ELF-1 (cell line): ENCODE results near the gene NOP16.
A peak's percentile ranks its signal among the peaks of the same experiment; 100 is the strongest.

Experiments
- DNase-seq: peaks from one replicate; pipeline ENCODE4 v3.0.0-alpha.2; 2016; ENCODE audit warnings: low read depth, low spot score

Gene NOP16

DNA sequence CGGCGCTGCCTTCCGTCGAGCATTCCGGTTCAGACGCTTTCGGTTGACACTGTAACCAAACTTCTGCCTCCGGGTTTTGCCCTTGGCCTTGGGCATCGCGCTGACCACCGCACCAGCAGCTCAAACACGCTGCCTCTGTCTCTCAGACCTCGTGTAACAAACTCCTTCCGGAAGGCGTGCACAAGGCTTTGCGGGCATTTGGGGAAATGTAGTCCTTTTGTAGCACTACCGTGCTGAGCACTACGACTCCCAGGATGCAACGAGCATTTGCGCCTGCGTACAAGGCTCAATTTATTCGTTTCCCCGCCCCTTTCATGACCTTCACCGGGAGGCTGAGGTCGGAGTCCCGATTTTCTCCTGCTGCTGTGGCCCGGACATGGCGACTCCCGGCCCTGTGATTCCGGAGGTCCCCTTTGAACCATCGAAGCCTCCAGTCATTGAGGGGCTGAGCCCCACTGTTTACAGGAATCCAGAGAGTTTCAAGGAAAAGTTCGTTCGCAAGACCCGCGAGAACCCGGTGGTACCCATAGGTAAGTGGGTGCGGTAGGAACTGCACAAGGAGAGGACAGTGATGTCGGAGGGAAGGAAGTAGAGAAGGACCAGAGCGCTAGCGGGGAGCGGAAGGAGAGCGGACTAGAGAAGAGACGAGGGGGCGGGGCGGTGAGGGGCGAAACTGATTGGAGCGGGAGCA is at the start of gene NOP16, which contains the start of gene HIGD2A:
Gene NOP16, minus strand, starts transcription at position 155 of the 691 bp plus-strand sequence. Its CDS starts 59 bp downstream, at position 96.
Gene HIGD2A, plus strand, starts transcription at position 308 of the 691 bp plus-strand sequence. Its CDS starts 69 bp downstream, at position 377.
- DNase-seq: peak; percentile 98

DNA sequence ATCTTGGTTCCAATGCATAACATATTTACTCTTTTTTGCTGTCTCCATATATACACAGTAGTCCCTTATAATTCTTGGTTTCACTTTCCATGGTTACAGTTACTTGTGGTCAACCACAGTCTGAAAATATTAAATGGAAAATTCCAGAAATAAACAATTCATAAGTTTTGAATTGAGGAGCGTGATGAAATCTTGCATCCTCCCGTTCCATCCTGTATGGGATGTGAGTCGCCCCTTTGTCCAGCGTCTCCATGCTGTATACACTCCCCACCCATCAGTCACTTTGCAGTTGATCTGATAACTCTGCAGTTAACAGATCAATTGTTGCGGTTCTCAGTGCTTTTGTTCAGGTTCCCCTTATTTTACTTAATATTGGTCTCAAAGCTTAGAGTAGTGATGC is 48.3 kb upstream of the NOP16 start:
- DNase-seq: no peak

DNA sequence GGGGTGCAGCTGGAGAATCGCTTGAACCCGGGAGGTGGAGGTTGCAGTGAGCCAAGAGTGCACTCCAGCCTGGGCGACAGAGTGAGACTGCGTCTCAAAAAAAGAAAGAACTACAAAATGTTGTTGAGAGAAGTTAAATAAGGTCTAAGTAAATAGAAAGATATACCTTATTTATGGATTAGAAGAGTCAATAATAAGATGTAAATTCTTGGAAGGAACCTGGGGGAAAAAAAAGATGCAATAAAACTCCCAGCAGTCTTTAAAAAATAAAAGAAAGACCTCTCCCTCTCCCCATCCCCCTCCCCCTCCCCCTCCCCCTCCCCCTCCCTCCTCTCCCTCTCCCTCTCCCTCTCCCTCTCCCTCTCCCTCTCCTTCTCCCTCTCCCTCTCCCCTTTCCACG is 44.3 kb upstream of the NOP16 start:
- no peak for DNase-seq

DNA sequence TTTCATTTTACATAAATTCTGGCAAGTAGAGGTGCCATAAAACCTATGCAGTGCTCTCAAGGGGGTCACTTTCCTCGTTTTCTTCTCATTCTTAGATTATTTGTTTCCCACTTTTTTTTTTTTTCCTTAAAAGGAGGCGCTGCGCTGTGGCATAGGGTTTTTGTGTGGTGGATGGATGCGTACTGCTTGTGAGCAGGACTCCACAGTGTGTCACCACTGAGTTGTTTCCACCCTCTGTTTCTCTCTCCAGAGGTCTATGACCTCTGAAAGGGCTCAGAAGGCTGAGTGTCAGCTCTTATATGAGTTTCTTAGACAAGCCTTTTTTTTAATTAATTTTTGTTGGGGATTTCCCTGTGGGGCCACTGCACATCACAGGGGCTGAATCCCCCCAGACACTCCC is 41.6 kb upstream of the NOP16 start:
- no peak for DNase-seq

DNA sequence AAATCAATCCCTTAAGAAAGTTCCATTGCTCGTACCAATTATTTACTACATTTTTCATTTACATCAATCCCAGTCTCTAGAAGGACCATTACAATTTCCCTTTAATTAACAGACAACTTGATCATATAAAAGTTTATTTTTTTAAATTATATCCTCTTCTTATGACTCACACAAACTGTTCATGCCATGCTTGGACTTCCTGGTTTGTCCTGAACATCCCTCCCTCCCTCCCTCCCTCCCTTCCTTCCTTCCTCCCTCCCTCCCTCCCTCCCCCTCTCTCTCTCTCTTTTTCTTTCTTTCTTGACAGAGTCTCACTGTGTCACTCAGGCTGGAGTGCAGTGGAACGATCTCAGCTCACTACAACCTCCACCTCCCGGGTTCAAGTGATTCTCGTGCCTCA is 39.6 kb upstream of the NOP16 start:
- no peak for DNase-seq

- no peak for DNase-seq
These were observed 38.5 kb upstream of the NOP16 start for GRCh38 chr5:176426876-176427275.

DNA sequence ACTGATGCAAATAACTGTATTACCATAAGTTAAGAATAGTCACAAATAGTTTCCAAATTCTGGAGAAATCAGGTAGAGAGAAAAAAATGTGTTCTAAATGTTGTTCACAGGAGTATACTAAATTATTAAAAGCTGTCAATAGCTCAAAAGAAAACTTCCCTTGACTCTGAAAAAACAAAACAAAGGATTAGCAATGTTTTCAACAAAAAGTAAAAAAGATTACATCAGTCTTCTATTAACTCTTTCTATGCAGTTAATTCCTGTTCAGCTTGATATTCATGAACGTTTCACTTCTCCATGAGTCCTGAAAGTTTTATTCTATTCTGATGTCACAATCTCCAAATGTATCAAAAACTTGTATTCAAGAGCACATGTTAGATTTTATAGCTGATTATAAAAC is 37.4 kb upstream of the NOP16 start:
- DNase-seq: no peak

- DNase-seq: no peak
These were observed 36.7 kb upstream of the NOP16 start for GRCh38 chr5:176425138-176425537.

GRCh38 chr5:176424181-176424580 is 35.8 kb upstream of the NOP16 start:
- DNase-seq: no peak

DNA sequence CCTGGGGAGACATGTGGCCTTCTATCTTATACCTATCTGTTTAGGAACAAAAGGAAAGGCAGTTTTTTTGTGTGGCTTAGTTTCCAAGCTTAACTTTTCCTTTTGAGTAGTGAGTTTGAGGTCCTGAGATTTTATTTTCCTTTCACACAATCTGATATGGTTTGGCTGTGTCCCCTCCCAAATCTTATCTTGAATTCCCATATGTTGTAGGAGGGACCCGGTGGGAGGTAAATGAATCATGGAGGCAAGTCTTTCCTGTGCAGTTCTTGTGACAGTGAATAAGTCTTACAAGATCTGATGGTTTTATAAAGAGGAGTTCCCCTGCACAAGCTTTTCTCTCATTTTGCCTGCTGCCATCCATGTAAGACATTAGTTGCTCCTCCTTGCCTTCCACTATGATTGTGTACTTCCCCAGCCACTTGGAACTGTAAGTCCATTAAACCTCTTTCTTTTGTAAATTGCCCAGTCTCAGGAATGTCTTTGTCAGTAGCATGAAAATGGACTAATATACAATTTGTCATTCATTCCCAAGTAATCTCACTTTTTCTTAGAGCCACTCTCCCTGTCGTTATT is 32.7 kb upstream of the NOP16 start:
- no peak for DNase-seq

DNA sequence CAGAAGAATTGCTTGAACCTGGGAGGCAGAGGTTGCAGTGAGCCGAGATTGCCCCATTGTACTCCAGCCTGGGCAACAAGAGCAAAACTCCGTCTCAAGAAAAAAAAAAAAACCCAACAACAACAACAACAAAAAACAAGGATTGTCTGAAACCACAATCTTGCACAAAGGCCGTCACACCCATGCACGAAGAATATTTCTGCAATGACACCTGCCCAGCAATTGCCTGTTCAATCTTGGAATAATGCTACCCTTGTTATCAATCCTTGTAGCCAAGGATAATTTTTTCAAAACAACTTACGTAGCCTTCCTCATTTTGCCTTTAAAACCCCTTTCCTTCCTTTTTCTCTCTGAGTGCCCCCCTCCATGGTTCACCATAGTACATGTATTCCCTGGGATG is 31.7 kb upstream of the NOP16 start:
- no peak for DNase-seq

DNA sequence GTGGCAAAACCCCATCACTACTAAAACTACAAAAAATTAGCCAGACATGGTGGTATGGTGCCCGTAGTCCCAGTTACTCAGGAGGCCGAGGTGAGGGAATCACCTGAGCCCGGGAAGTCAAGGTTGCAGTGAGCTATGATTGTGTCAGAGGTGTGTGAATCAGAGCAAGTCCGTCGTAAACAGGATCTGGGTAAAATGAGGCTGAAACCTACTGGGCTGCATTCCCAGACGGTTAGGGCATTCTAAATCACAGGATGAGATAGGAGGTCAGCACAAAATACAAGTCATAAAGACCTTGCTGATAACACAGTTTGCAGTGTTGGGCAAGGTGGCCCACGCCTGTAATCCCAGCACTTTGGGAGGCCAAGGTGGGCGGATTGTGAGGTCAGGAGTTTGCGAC is 29.9 kb upstream of the NOP16 start:
- peak; percentile 24 for DNase-seq

- no peak for DNase-seq
These were observed 28.6 kb upstream of the NOP16 start for GRCh38 chr5:176416965-176417364.

DNA sequence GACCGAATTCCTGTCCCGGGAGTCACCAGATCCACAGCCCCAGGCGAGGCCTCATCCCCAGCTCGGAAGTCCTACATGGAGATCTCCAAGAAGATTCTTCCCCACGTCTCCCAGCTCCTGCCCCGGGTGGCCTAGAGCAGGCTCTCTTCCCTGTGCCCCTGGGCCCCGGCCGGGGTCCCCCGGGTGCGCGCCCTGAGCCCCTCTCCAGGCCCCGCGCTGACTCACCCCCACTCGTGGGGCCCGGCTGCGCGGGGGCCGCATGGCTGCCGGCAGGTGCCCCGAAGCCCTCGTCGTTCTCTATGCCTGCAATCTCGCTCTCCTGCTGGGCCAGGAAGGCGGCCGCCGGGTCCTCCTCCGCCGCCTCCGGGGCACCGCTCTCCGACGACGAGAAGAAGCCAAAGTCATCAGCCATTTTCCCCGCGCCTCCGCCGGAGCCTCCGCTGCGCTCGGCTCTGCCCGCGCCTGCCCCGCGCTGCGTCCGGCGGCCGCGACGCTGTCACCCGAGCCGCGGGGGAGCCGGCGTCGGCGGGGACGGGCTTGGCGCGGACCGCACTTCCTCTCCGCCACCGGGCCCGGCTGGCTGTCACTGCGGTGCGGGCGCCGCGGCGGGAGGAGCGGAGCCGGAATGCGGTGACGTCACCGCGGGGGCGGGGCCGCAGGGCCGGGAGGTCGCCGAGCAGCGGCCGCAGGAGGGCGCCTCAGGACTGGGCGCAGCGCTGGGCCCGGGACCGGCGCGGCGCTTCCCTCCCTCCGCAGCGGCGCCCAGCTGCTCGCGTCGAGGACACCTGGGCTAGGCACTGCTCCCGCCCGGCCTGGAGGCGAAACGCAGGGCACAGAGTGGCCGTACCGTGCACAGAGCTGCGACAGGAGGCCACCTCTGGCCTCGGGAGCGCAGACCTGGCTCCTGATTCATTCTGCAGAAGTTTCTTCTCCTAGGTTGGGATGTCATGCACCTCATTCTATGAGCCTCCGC is 27.8 kb upstream of the NOP16 start, which contains the start of gene CLTB:
Gene CLTB, minus strand, starts transcription at position 588 of the 973 bp plus-strand sequence. Its CDS starts 176 bp downstream, at position 412.
- DNase-seq: peak; percentile 94

DNA sequence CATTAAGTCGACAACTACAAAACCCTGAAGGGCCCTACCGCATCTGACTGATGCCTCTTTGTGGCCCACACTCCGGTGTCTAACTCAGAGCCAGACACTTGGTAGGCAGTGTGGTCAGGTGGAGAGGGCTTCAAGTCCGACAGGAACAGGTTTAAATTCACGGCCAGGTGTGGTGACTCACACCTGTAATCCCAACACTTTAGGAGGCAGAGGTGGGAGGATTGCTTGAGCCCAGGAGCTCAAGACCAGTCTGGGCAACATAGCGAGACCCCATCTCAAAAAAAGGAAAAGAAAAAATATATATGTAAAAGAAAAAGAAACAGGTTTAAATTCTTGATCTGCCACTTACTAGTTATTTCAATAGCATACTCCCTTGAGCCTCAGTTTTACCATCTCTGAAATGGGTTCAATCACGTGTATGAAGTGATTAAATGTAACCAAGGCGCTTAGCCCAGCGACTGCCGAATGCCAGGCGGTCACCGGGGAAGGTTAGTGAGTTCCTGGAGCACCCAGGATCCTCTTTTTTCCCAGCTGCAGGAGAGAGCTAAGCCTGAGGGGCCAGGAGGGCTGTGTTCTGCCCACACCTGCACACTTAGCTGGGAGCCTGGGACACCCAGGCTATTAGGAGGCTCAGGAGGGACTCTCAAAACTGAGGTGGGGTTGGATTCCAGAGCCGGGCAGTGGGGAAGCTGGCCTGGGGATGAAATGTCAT is 27.0 kb upstream of the NOP16 start:
- peak; percentile 90 for DNase-seq

DNA sequence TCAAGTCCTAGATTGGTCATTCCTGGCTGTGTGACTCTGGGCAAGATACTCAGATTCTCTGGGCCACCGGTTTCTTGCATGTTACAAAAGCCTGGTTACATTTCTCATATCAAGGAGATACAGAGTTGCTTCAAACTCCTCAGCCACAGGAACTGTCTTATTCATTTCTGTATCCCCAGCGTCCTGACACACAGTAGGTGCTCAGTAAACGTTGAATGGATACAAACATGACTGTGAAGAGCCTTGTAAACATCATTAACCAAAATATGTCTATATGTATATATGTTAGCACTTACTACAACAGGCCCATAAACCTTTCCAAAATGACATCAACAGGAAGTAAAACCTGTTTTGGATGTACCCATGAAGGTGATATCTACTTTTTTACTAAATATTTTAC is 26.3 kb upstream of the NOP16 start:
- no peak for DNase-seq

GRCh38 chr5:176413709-176414191 is 25.4 kb upstream of the NOP16 start:
- no peak for DNase-seq

GRCh38 chr5:176413255-176413565 is 24.8 kb upstream of the NOP16 start:
- no peak for DNase-seq

GRCh38 chr5:176412517-176413254 is 24.3 kb upstream of the NOP16 start:
- DNase-seq: no peak

DNA sequence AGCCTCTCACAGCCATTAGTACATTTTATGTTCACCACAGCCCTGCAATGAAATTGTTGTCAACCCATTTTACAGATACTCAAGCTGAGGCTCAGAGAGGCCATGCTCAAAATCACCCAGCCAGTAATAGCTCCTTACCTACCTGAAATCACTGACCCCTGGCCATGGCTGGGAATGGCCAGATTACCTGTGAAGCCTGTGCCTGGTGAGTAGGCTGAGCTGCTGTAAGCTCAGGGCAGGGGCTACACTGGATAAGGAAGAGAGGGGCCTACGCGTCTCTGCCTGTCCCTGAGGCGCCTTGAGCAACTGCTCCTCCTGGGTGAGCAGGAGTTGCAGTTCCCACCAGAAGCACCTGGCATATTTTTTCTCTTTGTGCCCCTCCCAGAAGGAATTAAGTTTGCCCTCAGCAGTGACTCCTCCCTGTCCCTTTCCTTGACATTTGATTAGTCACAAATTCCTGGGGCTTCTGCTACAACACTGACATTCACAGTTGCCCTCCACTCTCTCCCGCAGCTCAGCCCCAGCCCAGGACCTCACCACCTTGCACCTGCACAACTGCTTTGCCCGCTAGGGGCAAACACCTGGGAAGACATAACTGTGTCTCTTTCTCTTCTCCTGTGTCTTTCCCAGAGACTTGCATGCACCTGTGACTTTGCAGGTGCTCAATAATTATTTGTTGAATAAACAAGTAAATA is 22.2 kb upstream of the NOP16 start:
- no peak for DNase-seq
